ENCODE results near the gene NTRK2. TPM values are rescaled to one million over a fixed set of nuclear protein-coding genes. Genes with fewer than 3 reads are reported as not detected.

The NTRK2 gene
- total RNA-seq, 1 donor from 2014 or later = 16.0 TPM

DNA sequence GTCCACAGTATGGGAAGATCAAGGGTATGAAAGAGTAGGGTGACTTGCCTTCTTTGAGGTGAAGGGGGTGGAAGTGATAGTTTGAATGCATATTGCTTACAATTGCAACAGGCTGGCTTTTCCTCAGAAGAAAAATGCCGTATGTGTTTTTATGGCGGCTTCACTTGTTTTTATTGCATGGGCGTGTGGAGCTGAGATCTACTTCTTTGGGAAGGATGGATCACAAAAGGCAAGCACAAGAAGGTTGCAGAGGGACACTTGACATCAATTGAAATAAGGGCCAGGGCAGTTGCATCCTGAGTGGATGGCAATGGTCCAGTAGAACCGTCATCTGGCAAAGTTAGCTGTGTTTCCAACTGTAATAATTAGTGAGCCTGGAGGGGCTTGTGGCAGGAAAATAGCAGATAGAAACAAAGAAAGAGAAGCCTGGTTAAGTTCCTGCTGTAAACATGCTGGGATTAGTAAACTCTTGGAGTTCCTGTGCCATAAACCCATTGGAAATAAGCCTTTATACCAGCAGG lies 138.4 kb downstream of the NTRK2 start:
- intact Hi-C loops (cut with DNase I) = no loop called here
- Histone ChIP-seq H3K4me3 (no peak overlapping the region), H3K27ac (no peak overlapping the region), H3K4me1 (peaks cover 24% of the 10 kb centered on the region), H3K36me3 (no peaks in the 10 kb centered on the region), H3K9me3 (no peaks in the 10 kb centered on the region), H3K27me3 (no peaks in the 10 kb centered on the region)
- TF ChIP-seq POLR2AphosphoS5 (IDR thresholded peaks at IDR 0.05; ENCODE audit: insufficient read depth in 1 of 2, low read depth in 1 of 2) = no peak
- TF ChIP-seq, protein P1, sequence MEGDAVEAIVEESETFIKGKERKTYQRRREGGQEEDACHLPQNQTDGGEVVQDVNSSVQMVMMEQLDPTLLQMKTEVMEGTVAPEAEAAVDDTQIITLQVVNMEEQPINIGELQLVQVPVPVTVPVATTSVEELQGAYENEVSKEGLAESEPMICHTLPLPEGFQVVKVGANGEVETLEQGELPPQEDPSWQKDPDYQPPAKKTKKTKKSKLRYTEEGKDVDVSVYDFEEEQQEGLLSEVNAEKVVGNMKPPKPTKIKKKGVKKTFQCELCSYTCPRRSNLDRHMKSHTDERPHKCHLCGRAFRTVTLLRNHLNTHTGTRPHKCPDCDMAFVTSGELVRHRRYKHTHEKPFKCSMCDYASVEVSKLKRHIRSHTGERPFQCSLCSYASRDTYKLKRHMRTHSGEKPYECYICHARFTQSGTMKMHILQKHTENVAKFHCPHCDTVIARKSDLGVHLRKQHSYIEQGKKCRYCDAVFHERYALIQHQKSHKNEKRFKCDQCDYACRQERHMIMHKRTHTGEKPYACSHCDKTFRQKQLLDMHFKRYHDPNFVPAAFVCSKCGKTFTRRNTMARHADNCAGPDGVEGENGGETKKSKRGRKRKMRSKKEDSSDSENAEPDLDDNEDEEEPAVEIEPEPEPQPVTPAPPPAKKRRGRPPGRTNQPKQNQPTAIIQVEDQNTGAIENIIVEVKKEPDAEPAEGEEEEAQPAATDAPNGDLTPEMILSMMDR (IDR thresholded peaks at IDR 0.05) = no peak
- no peak for DNase-seq (ENCODE audit: extremely low spot score in 2 of 2)

DNA sequence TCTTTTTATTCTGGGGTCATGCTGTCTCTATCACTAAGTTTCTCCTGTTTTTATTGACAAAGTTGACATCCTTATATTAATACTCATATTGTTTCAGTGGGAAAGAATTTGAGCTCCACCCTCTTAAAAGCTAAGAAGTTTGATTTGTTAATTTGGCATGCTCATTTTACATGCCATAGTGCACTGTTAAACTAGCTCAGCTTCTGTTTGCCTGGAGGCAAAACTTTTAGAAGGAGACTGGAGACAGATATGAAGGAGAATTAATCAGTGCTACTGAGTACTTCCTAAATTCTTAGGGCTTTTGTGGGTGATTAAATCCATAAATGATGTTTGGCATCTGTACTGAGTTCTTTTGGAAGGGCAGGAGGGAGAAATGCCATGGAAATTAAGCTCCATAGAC lies 138.9 kb downstream of the NTRK2 start:
- H3K4me1 ChIP-seq = peaks cover 24% of the 10 kb centered on the region
- no peaks in the 10 kb centered on the region for H3K36me3 ChIP-seq
- no peak overlapping the region for H3K4me3 ChIP-seq
- H3K27ac ChIP-seq = no peak overlapping the region
- no peaks in the 10 kb centered on the region for H3K27me3 ChIP-seq
- no peak for TF ChIP-seq POLR2AphosphoS5 (IDR thresholded peaks at IDR 0.05; ENCODE audit: insufficient read depth in 1 of 2, low read depth in 1 of 2)
- H3K9me3 ChIP-seq = no peaks in the 10 kb centered on the region
- intact Hi-C loops (cut with DNase I) = no loop called here
- DNase-seq (ENCODE audit: extremely low spot score in 2 of 2) = no peak

DNA sequence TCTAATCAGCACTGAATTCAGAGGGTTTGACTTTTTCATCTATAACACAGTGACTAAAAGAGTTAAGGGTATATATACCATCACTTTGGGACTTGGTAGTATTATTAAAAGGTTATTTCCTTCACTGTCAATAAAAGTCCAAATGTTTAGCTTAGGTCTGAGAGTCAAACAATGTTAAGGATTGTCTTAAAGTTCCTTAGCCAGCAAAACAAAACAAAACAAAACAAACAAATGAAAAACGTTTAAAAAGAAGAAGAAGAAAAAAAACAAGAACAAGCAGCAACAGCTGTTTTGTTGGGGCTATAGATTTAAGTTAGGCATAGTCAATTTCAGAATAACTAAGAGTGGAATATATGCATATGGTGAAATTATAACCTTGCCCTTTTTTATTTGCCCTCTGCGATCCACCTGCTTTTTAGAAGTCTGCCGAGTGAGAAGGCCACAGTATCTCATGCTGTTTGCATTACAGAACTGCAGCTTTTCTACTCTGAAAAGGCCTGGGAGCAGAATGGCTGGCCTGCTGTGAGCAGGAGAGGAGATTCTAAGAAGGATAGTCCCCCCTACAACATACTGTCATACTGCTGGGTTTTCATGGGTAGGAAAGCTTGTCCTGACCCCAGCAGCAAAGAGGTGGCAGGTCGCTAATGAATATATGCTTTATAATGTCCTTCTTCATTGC lies 141.7 kb downstream of the NTRK2 start:
- no peak overlapping the region for H3K27ac ChIP-seq
- H3K4me1 ChIP-seq = peaks cover 12% of the 10 kb centered on the region
- no peak for DNase-seq (ENCODE audit: extremely low spot score in 2 of 2)
- TF ChIP-seq POLR2AphosphoS5 (IDR thresholded peaks at IDR 0.05; ENCODE audit: insufficient read depth in 1 of 2, low read depth in 1 of 2) = no peak
- no peak for TF ChIP-seq POLR2A (IDR thresholded peaks at IDR 0.05)
- TF ChIP-seq, protein P1 (IDR thresholded peaks at IDR 0.05) = no peak
- no peaks in the 10 kb centered on the region for H3K36me3 ChIP-seq
- no peak overlapping the region for H3K4me3 ChIP-seq
- H3K9me3 ChIP-seq = no peaks in the 10 kb centered on the region
- no peaks in the 10 kb centered on the region for H3K27me3 ChIP-seq
- intact Hi-C loops (cut with DNase I) = no loop called here

DNA sequence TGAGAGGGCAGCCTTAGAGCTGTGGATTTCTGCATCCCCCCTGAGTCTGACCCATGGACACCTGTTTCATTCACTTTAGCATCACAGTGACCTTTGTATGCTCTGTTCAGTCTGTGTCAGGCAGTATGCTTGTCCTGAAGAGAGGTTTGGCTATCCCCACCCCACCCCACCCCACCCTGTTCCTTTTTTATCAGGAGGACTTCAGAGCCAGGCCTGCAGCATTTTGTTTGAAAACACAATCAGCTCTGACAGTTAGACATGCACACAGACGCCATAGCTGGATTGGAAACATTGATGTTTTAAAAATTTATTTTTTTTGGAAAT lies 142.2 kb downstream of the NTRK2 start:
- Histone ChIP-seq H3K36me3 (no peaks in the 10 kb centered on the region), H3K9me3 (no peaks in the 10 kb centered on the region), H3K4me1 (peaks cover 12% of the 10 kb centered on the region), H3K27ac (no peak overlapping the region), H3K27me3 (no peaks in the 10 kb centered on the region), H3K4me3 (no peak overlapping the region)
- DNase-seq (ENCODE audit: extremely low spot score in 2 of 2) = no peak
- intact Hi-C loops (cut with DNase I) = no loop called here
- no peak for TF ChIP-seq POLR2A (IDR thresholded peaks at IDR 0.05)
- TF ChIP-seq, protein P1 (IDR thresholded peaks at IDR 0.05) = no peak
- no peak for TF ChIP-seq POLR2AphosphoS5 (IDR thresholded peaks at IDR 0.05; ENCODE audit: insufficient read depth in 1 of 2, low read depth in 1 of 2)

DNA sequence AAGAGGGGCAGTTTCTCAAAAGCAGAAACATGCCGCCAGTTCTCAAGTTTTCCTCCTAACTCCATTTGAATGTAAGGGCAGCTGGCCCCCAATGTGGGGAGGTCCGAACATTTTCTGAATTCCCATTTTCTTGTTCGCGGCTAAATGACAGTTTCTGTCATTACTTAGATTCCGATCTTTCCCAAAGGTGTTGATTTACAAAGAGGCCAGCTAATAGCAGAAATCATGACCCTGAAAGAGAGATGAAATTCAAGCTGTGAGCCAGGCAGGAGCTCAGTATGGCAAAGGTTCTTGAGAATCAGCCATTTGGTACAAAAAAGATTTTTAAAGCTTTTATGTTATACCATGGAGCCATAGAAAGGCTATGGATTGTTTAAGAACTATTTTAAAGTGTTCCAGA lies 142.8 kb downstream of the NTRK2 start:
- intact Hi-C loops (cut with DNase I) = no loop called here
- Histone ChIP-seq H3K9me3 (no peaks in the 10 kb centered on the region), H3K27me3 (no peaks in the 10 kb centered on the region), H3K4me3 (no peak overlapping the region), H3K4me1 (peaks cover 12% of the 10 kb centered on the region), H3K27ac (no peak overlapping the region), H3K36me3 (no peaks in the 10 kb centered on the region)
- DNase-seq (ENCODE audit: extremely low spot score in 2 of 2) = no peak
- TF ChIP-seq POLR2AphosphoS5 (IDR thresholded peaks at IDR 0.05; ENCODE audit: insufficient read depth in 1 of 2, low read depth in 1 of 2) = no peak
- TF ChIP-seq, protein P1 (IDR thresholded peaks at IDR 0.05) = no peak
- no peak for TF ChIP-seq POLR2A (IDR thresholded peaks at IDR 0.05)

Measured in vagina (tissue), 2 donors.